HG03095 (cell line): ENCODE results near the gene GLCCI1.
"Not testable (repeated sequence)": the region's sequence is repeated elsewhere in the genome, so short reads cannot be mapped to it uniquely, and the experiment has no call there.

ENCODE experiments used
- ATAC-seq: cut with Tn5 transposase; IDR thresholded peaks from one replicate; pipeline ENCODE4 v1.9.1; 2021; ENCODE audit warnings: moderate library complexity; ENCODE audit not compliant: unreplicated experiment

GLCCI1 gene

DNA sequence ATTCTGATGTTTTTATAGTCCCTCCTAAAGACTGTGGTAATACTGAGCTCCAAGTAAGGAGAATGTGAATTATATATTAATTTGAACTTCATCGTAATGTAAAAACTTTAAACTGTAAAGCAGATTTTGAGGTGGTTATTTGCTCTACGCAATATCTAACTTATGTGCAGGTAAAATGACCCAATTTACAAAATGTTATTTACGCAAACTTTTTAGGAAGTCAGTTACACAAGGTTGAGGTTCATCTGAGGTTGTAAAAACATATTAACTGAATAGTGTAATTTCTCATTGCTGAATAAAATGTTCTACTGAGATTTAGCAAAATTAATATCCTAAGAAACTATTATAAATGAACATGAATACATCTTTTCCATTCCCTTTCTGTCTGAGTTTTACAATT, 15.8 kb downstream of the GLCCI1 start:
- ATAC-seq = no peak

- ATAC-seq = no peak
These were observed 20.1 kb downstream of the GLCCI1 start for GRCh38 chr7:7988706-7989105.

DNA sequence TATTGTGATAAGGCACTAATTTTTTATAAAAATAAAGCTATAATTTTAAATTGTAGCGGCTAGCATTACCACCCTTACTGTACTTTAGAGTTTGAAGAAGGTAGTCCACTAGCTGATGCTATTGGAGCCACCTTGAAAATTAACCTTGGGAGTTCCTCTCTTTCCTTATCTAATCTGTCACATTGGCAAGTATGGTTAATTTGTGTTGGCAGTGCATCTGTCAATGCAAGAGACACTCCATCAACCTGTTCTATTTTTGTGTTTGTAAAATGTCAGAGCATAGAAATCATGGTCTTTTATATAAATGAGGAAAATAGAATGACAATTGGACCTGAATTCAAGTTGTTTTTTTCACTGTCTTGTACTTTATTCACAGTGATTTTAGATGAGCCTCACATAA, 20.5 kb downstream of the GLCCI1 start:
- no peak for ATAC-seq

DNA sequence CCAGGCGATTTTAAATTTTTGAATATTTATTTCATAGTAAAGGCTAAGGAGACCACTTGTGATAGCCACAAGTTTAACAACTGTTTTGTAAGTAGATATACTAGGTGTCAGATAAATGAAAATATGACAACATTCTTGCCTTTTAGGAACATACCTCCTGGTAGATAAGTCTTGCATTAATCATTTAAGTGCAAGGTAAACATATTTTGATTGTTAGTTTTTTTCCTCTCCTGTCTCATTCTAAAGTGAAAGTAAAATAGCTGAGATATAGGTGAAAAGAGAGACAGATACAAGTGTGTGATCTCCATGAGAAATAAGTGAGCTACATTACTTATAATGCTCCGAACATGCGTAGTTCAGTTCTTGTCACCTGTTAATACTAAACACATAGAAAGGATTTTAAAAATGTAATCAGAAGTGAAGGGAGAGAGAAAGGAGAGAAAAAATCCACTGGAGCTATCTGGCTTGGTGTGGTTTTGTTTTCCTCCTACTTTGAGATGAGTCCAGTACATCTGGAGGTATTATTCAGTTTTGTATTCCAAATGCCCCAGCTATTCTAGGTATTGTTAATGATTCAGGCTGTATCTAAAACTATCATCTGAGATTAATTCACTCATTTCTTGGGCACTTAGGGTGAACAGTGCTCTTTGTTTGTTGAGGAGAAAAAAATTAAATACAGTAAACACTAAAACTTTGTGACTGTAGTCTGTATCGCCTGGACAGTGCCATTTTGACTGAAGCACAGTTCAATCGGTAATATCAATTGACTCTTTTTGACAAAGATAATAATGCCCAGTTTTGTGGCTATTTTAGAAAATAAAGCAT, 21.2 kb downstream of the GLCCI1 start:
- no peak for ATAC-seq

GRCh38 chr7:7990441-7990761, 21.8 kb downstream of the GLCCI1 start:
- ATAC-seq = no peak

DNA sequence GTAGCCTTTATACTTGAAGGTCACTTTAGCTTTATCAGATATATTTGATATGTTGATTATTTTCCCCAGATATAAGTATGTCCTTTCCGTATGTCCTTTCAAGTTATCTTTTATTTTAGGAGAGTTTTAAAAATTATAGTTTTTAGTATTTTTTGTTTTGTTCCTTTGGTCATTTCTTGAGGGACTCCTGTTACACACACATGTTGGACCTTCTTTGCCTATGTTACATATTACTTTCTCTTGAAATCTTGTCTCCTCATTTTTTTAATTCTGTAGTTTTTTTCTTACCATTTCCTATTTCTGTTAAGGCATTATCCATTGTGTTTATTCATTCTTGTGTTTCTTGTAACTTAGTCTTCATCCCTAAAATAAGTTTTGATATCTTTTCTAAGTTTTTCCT, 23.9 kb downstream of the GLCCI1 start:
- no peak for ATAC-seq

GRCh38 chr7:7995348-7995747, 26.8 kb downstream of the GLCCI1 start:
- not testable (repeated sequence) for ATAC-seq

DNA sequence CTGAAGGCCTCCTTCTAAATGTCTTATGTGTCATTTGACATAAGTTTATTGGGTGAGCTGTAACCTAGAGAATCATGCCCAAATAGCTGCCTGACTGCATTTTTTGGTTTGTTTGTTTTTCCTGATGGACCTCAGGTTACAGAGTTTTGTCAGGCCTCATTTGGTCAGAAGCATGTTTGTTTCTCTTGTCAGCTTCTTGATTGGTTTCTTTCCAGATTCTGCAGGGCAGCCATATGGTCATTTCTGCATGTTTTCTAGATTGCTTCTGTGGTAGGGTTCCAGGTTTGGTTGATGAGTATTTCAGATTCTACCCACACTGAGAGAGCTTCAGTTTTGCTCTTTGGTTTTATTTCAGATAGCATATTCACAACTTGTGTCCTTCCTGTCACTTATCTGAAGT, 28.0 kb downstream of the GLCCI1 start:
- no peak for ATAC-seq

GRCh38 chr7:8000315-8000941, 31.8 kb downstream of the GLCCI1 start:
- ATAC-seq = no peak

DNA sequence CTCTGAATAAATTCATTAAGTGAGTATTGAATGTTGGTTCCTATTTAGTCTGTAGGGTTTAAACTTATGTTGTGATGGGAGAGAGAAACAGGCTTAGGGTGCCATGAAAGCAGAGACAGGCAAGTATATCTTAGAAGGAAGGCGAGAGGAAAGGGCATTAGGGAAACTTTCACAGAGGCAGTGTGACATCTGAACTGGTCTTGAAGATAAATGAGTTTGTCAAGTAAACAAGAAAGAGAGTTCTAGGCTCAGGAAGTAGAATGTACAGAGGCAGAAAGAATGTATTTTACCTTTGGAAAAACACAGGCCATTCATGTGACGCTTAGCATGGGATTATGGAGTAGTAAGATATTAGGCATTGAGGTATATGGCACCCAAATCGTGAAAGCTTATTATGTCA, 34.5 kb downstream of the GLCCI1 start:
- ATAC-seq = no peak

GRCh38 chr7:8005279-8005678, 36.7 kb downstream of the GLCCI1 start:
- no peak for ATAC-seq

DNA sequence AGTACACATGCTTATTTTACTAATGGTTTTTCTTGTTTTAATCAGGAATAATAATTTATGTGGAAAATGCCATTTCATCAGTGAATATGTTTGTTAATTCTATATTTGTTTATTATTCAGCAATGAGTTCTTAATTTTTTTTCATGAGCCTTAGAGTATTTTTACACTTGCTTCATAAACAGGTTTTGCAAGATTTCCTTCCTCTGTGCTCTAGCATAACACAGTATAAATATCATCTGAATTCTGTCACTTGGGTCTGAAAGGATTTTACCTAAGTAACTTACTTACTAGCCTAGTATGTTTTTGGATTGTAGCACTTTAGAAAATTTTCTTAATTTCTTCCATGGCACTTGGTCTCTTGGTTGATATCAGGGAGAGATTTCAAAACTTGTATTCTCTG, 45.8 kb downstream of the GLCCI1 start:
- no peak for ATAC-seq

DNA sequence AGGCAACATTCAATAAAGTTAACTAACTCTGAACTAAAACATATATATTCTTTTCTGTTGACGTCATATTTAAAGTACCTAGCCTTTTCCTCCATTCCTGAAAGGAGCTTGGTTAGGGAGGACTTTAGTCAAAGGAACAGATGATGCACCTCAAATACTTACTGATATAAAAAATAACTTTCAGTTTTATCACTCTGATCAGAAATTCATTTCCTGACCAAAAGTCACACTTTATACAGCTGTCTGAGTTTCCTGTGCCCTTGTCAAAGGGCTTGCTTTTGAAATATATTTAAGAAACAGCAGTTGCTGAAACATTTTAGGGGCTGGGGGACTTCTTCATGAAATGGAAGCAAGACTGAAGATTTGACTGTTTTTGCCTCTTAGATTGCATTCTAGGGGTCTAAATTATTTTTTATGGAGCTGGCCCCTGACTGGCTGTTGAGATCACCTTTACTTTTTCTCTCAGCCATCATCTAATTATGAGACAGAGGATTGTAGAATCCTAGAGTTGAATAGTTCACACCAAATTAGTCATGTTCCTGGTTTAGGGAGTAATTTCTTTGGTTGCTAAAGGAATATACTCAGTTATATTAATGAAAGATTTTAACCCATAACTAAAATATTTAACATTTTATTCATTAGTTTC, 46.6 kb downstream of the GLCCI1 start:
- ATAC-seq = no peak

GRCh38 chr7:8015746-8016120, 47.1 kb downstream of the GLCCI1 start:
- no peak for ATAC-seq

DNA sequence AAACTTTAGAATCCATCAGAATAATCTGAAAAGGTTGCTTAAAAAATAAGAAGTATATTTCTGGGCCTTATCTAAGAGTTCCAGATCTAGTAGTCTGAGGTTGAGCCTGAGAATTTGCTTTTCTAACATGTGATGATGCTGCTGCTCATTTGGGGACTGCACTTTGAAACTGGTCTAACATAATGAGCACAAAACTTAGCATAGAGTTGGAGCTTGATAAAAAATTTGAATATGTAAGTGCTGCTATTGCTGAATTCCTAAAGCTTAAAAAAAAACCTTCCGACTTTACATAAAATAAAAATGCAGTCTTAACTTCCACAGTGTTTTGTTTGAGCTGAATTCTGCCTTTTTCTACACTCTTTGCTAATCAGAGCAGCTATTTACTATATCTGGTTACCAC, 48.8 kb downstream of the GLCCI1 start:
- ATAC-seq = no peak

DNA sequence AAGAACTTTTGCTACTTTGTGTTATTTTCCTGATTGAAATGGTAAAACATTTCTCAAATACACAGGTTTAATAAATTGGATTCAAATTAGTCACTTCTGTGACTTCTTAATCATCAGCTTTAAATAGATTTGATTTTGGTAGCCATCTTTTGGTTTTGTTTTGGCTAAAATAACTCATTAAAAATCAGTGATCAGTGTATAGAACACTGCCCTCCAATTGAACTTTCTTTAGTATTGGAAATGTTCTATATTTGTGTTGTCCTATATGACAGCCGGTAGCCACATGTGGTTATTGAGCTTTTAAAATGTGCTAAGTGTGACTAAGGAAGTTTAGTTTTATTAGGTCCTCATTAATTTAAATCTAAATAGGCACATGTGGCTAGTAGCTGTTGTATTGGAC, 50.4 kb downstream of the GLCCI1 start:
- ATAC-seq = no peak

- no peak for ATAC-seq
These were observed 54.0 kb downstream of the GLCCI1 start for GRCh38 chr7:8022628-8023027.

DNA sequence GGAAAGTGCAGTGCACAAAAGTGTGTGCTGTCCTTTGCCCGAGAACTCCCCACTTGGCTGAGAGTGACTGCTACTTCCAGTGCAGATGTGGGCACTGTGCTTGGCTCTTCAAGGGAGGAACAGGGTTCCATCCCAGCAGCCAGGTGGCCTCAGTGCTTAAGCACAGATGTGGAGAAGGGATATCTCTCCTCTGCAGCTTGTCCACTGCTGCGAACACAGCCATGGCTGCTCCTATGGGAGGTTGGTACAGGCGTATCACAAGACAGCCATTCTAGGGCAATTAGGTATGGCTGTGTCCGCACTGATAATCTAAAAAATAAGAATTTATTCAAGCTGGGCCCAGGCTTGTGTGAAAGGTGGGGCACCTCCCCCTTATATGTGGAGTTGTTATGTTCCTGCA, 66.6 kb downstream of the GLCCI1 start:
- no peak for ATAC-seq

DNA sequence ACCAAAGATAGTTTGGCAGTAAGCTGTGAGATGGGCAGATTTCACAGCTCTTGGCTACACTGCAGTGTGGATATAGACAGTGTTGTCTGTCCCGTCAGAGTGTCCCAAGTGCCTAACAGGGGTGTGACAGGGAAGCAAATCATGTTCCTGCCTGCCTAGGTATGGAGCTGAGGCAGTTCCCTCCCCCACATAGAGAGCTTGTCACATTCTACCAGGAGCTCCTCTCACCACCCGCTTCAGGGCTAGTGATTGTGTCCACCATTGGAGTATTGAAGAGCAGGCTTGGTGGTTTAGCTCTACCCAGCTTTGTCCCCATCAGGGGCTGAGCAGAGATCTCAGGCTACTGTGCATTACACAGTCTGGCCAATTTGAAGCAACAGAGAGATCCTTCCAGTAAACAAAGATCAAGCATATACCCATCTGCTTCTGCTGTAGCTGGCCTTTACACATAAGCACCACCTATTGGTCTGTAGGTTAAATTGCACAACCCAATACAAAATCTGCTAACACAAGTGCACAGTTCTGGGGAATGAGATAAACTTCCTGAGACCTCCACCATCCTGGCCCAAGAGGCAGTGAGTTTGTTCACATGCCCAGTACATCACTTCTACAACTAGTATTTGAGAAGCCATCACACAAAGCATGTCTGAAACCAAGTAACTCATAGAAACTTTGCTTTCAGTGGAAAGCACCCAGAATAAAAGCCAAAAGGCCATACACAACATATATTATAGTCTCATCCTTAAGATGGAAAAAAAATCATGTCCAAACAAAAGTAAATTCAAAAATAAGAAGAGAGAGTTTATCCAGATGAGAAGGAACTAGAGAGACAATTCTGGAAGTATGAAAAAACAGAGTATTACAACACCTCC, 67.3 kb downstream of the GLCCI1 start:
- ATAC-seq = peak; percentile 67

- no peak for ATAC-seq
These were observed 68.6 kb downstream of the GLCCI1 start for GRCh38 chr7:8037151-8037550.

DNA sequence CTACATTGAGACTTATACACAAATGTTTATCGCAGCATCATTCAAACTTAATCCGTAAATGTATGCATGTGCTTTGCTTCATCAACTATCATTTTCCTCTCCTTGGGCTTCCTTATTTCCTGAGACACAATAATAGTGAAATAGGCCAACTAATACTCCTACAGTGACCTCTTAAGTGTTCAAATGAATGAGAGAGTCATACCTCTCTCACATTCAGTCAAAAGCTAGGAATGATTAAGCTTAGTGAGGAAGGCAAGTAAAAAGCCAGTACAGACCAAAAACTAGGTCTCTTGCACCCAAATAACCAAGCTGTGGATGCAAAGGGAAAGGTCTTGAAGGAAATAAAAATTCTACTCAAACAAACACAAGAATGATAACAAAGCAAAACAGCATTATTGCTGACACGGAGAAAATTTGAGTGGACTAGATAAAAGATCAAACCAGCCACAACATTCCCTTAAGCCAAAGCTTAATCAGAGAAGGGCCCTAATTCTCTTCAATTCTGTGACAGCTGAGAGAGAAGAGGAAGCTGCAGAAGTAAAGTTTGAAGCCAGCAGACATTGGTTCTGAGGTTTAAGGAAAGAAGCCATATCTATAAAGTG, 72.3 kb downstream of the GLCCI1 start:
- no peak for ATAC-seq
